ENCODE measurements around the gene CAMSAP2.
A peak's percentile ranks its signal among the peaks of the same experiment; 100 is the strongest.
"Not testable (repeated sequence)": the region's sequence is repeated elsewhere in the genome, so short reads cannot be mapped to it uniquely, and the experiment has no call there.

The CAMSAP2 gene

GRCh38 chr1:200775850-200776249 lies 37.2 kb downstream of the CAMSAP2 start:
- H3K4me3 ChIP-seq (ENCODE audit: low read length), result no peak overlapping the region
- no peak for DNase-seq (ENCODE audit: low read depth, low spot score)

- no peak for DNase-seq (ENCODE audit: low read depth, low spot score)
- no peak overlapping the region for H3K4me3 ChIP-seq (ENCODE audit: low read length)
These were observed 38.3 kb downstream of the CAMSAP2 start for GRCh38 chr1:200776949-200777348.

GRCh38 chr1:200778766-200779165 lies 40.1 kb downstream of the CAMSAP2 start:
- no peak for DNase-seq (ENCODE audit: low read depth, low spot score)

GRCh38 chr1:200779326-200779725 lies 40.6 kb downstream of the CAMSAP2 start:
- no peak overlapping the region for H3K4me3 ChIP-seq (ENCODE audit: low read length)
- no peak for DNase-seq (ENCODE audit: low read depth, low spot score)

More at GRCh38 chr1:200778766-200779165, 40.1 kb downstream of the CAMSAP2 start:
- no peak overlapping the region for H3K4me3 ChIP-seq (ENCODE audit: low read length)

GRCh38 chr1:200780545-200781369 lies 42.1 kb downstream of the CAMSAP2 start:
- no peak for DNase-seq (ENCODE audit: low read depth, low spot score)
- H3K4me3 ChIP-seq (ENCODE audit: low read length), result no peak overlapping the region

- no peak overlapping the region for H3K4me3 ChIP-seq (ENCODE audit: low read length)
- no peak for DNase-seq (ENCODE audit: low read depth, low spot score)
These were observed 45.2 kb downstream of the CAMSAP2 start for GRCh38 chr1:200783926-200784325.

GRCh38 chr1:200784576-200784975 lies 45.9 kb downstream of the CAMSAP2 start:
- no peak overlapping the region for H3K4me3 ChIP-seq (ENCODE audit: low read length)
- no peak for DNase-seq (ENCODE audit: low read depth, low spot score)

GRCh38 chr1:200786788-200787187 lies 48.1 kb downstream of the CAMSAP2 start:
- no peak for DNase-seq (ENCODE audit: low read depth, low spot score)

GRCh38 chr1:200787896-200788387 lies 49.2 kb downstream of the CAMSAP2 start:
- no peak for DNase-seq (ENCODE audit: low read depth, low spot score)
- no peak overlapping the region for H3K4me3 ChIP-seq (ENCODE audit: low read length)

More at GRCh38 chr1:200786788-200787187, 48.1 kb downstream of the CAMSAP2 start:
- no peak overlapping the region for H3K4me3 ChIP-seq (ENCODE audit: low read length)

GRCh38 chr1:200791012-200791411 lies 52.3 kb downstream of the CAMSAP2 start:
- H3K4me3 ChIP-seq (ENCODE audit: low read length); DNase-seq (ENCODE audit: low read depth, low spot score): not testable (repeated sequence)

GRCh38 chr1:200793677-200794076 lies 55.0 kb downstream of the CAMSAP2 start:
- H3K4me3 ChIP-seq (ENCODE audit: low read length), result no peak overlapping the region
- no peak for DNase-seq (ENCODE audit: low read depth, low spot score)

GRCh38 chr1:200794506-200795065 lies 55.9 kb downstream of the CAMSAP2 start:
- H3K4me3 ChIP-seq (ENCODE audit: low read length), result no peak overlapping the region
- DNase-seq (ENCODE audit: low read depth, low spot score), result no peak

- no peak overlapping the region for H3K4me3 ChIP-seq (ENCODE audit: low read length)
- no peak for DNase-seq (ENCODE audit: low read depth, low spot score)
These were observed 56.5 kb downstream of the CAMSAP2 start for GRCh38 chr1:200795156-200795555.

GRCh38 chr1:200802042-200802441 lies 63.3 kb downstream of the CAMSAP2 start:
- DNase-seq (ENCODE audit: low read depth, low spot score), result no peak
- no peak overlapping the region for H3K4me3 ChIP-seq (ENCODE audit: low read length)

- DNase-seq (ENCODE audit: low read depth, low spot score), result peak; percentile 75
- H3K4me3 ChIP-seq (ENCODE audit: low read length), result no peak overlapping the region
These were observed 64.3 kb downstream of the CAMSAP2 start for GRCh38 chr1:200802865-200803512.

- no peak overlapping the region for H3K4me3 ChIP-seq (ENCODE audit: low read length)
- DNase-seq (ENCODE audit: low read depth, low spot score), result no peak
These were observed 67.0 kb downstream of the CAMSAP2 start for GRCh38 chr1:200805719-200806118.

GRCh38 chr1:200808846-200809245 lies 70.2 kb downstream of the CAMSAP2 start:
- DNase-seq (ENCODE audit: low read depth, low spot score), result no peak
- no peak overlapping the region for H3K4me3 ChIP-seq (ENCODE audit: low read length)

- no peak for DNase-seq (ENCODE audit: low read depth, low spot score)
These were observed 73.0 kb downstream of the CAMSAP2 start for GRCh38 chr1:200811704-200812103.

GRCh38 chr1:200816624-200817224 lies 78.0 kb downstream of the CAMSAP2 start:
- not testable (repeated sequence) for DNase-seq (ENCODE audit: low read depth, low spot score); H3K4me3 ChIP-seq (ENCODE audit: low read length)

More at GRCh38 chr1:200811704-200812103, 73.0 kb downstream of the CAMSAP2 start:
- no peak overlapping the region for H3K4me3 ChIP-seq (ENCODE audit: low read length)

- H3K4me3 ChIP-seq (ENCODE audit: low read length), result no peak overlapping the region
- DNase-seq (ENCODE audit: low read depth, low spot score), result no peak
These were observed 79.6 kb downstream of the CAMSAP2 start for GRCh38 chr1:200818248-200818647.

Data from Jurkat, Clone E6-1 (cell line).